Kidney (tissue), 14 donors: ENCODE measurements around the gene GRID1. TPM values are rescaled to one million over a fixed set of nuclear protein-coding genes. Genes with fewer than 3 reads are reported as not detected.
A peak's percentile ranks its signal among the peaks of the same experiment; 100 is the strongest.

Source experiments
- DNase-seq, 5 donors: peaks; one replicate each; pipeline ENCODE4 v3.0.0-alpha.2; 2013 to 2020
- FAIRE-seq: peaks from 2 replicates; lab custom pipeline; 2012; peaks lifted over from hg19 to GRCh38; lab: Jason Lieb, UNC
- H3K27ac ChIP-seq, 2 donors: one replicate each; pipeline ENCODE4 v1.7.0; 2013; ENCODE audit warnings: low read depth in 2 of 2, low read length in 2 of 2, inconsistent platforms in 1 of 2
- H3K27me3 ChIP-seq: one replicate; pipeline ENCODE4 v1.7.1; 2013; ENCODE audit warnings: low read length, inconsistent platforms; ENCODE audit not compliant: control insufficient read depth, insufficient read depth
- H3K36me3 ChIP-seq, 3 donors: one replicate each; pipeline versions ENCODE4 v1.7.0 to v1.7.1; 2013; ENCODE audit warnings: low read length in 3 of 3, control low read depth in 1 of 3, inconsistent platforms in 1 of 3; ENCODE audit not compliant: insufficient read depth in 3 of 3, control insufficient read depth in 2 of 3
- H3K4me1 ChIP-seq, 3 donors: one replicate each; pipeline versions ENCODE4 v1.7.0 to v1.7.1; 2013; ENCODE audit warnings: low read length in 3 of 3, inconsistent platforms in 1 of 3, low read depth in 1 of 3; ENCODE audit not compliant: control insufficient read depth in 2 of 3, insufficient read depth in 2 of 3
- H3K4me3 ChIP-seq, 3 donors: one replicate each; pipeline versions ENCODE4 v1.7.0 to v1.8.1; 2013; ENCODE audit warnings: low read length in 3 of 3, control low read depth in 1 of 3, inconsistent platforms in 1 of 3
- H3K9ac ChIP-seq, 3 donors: one replicate each; pipeline versions ENCODE4 v1.7.0 to v1.7.1; 2013; ENCODE audit warnings: low read length in 3 of 3, control low read depth in 1 of 3, inconsistent platforms in 1 of 3
- H3K9me3 ChIP-seq, 3 donors: one replicate each; pipeline versions ENCODE4 v1.7.0 to v1.7.1; 2013; ENCODE audit warnings: low read length in 3 of 3, control low read depth in 1 of 3, inconsistent platforms in 1 of 3; ENCODE audit not compliant: control insufficient read depth in 2 of 3, insufficient read depth in 1 of 3
- CTCF ChIP-seq: IDR thresholded peaks from 3 replicates; pipeline ENCODE4 v1.5.1; 2012; ENCODE audit warnings: mild to moderate bottlenecking, moderate library complexity, borderline replicate concordance; ENCODE audit not compliant: insufficient read depth; ENCODE audit errors: extremely low read depth
- intact Hi-C: fragments of 100-400 bp; cut with DNase I; formaldehyde crosslinking; loops from one replicate; pipeline ENCODE4 v1.11.1; 2022
- polyA plus RNA-seq: library from polyadenylated mRNA; stranded (reverse); fragments of 350-450 nt; fragmentation: Illumina TruSeq; extraction: RNeasy Lipid Tissue Mini Kit (QIAGEN cat#74804); gene quantifications from one replicate; pipeline ENCODE4 v1.2.3, GENCODE V29; 2014; ENCODE audit warnings: low read depth, low replicate concordance; ENCODE audit not compliant: insufficient read depth
- total RNA-seq: library from RNA; stranded (reverse); fragmentation: NEBNext Ultra II Directional; extraction: Animal tissue kit (Norgen Biotek cat#: 25700); gene quantifications from one replicate; pipeline ENCODE4 v1.2.1, GENCODE V29; 2021
- donor health status: control.
- donor health status: control.
- donor health status: control.
- donor health status: control.
- donor health status: control.
- donor health status: DM: yes; HTN: yes; CAD: no.
- donor health status: Normal renal cell carcinoma (clear cell type).

Gene GRID1
- total and polyA plus RNA-seq, 2 donors from 2014 or later: 0.37 to 1.4 TPM

DNA sequence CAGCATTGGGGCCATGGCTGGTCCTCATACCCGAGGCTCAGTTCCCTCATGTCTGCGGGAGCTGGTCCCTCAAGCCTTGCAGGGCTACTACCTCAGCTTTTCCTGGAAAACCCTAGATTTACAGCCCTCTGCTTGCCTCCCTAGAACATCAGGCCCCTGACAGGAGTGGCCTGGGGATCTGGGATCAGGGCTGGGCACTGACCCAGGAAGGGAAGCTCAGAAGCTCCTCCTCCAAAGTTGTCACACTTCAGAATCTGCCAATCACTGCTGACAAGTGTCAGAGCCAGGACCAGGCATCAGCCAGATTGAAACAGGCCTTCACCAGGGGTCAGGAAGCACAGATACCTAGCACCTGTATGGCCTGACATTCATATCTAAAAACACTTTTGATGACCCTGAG is 115.2 kb downstream of the GRID1 start:
- Histone ChIP-seq H3K36me3 (no peaks in the 10 kb centered on the region), H3K4me1 (no peaks in the 10 kb centered on the region), H3K4me3 (no peak overlapping the region), H3K27me3 (no peaks in the 10 kb centered on the region), H3K9ac (no peak overlapping the region), H3K9me3 (no peaks in the 10 kb centered on the region), H3K27ac (no peak overlapping the region)
- TF ChIP-seq CTCF: no peak
- DNase-seq (peak in 1 of 5 donors; percentile 22), FAIRE-seq (no peak)
- intact Hi-C loops: no loop called here

- no peak for FAIRE-seq
- no peak overlapping the region for H3K4me3 ChIP-seq
- intact Hi-C loops: no loop called here
- no peak overlapping the region for H3K27ac ChIP-seq
- H3K36me3 ChIP-seq: no peaks in the 10 kb centered on the region
- peak in 2 of 5 donors; percentile 22 to 59 for DNase-seq
- no peak overlapping the region for H3K9ac ChIP-seq
- no peak for TF ChIP-seq CTCF
- no peaks in the 10 kb centered on the region for H3K27me3 ChIP-seq
- H3K4me1 ChIP-seq: no peaks in the 10 kb centered on the region
- no peaks in the 10 kb centered on the region for H3K9me3 ChIP-seq
Measured at GRCh38 chr10:86250399-86250798, 116.2 kb downstream of the GRID1 start.

DNA sequence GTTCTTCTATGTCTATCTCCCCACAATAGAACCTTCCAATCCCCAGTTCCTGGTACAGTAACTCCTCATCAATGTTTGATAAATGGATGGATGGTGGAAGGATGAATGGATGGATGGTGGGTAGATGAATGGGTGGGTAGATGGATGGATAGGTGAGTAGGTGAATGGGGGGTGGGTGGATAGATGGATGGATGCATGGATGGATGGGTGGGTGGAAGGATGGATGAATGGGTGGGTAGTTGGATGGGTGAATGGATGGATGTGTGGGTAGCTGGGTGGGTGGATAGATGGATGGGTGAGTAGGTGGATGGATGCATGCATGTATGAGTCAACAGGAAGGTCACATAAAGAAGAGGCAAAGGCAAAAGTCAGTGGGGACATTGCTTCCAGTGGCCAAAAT is 116.8 kb downstream of the GRID1 start:
- H3K27ac ChIP-seq: no peak overlapping the region
- H3K4me3 ChIP-seq: no peak overlapping the region
- intact Hi-C loops: no loop called here
- no peaks in the 10 kb centered on the region for H3K4me1 ChIP-seq
- TF ChIP-seq CTCF: no peak
- DNase-seq: no peak
- no peak overlapping the region for H3K9ac ChIP-seq
- H3K36me3 ChIP-seq: no peaks in the 10 kb centered on the region
- FAIRE-seq: no peak
- H3K27me3 ChIP-seq: no peaks in the 10 kb centered on the region
- H3K9me3 ChIP-seq: no peaks in the 10 kb centered on the region

- intact Hi-C loops: no loop called here
- no peak for TF ChIP-seq CTCF
- no peak overlapping the region for H3K4me3 ChIP-seq
- no peaks in the 10 kb centered on the region for H3K9me3 ChIP-seq
- H3K27ac ChIP-seq: no peak overlapping the region
- no peak overlapping the region for H3K9ac ChIP-seq
- no peaks in the 10 kb centered on the region for H3K4me1 ChIP-seq
- FAIRE-seq (no peak), DNase-seq (peak in 1 of 5 donors; percentile 46)
- no peaks in the 10 kb centered on the region for H3K27me3 ChIP-seq
- no peaks in the 10 kb centered on the region for H3K36me3 ChIP-seq
Measured at GRCh38 chr10:86248062-86248461, 118.5 kb downstream of the GRID1 start.
